CD4-positive, alpha-beta T cell treated with Interleukin-6 for 4 hours (primary cell): ENCODE measurements around the gene BIRC2.

Experiments used
- DNase-seq: peaks from one replicate; pipeline ENCODE4 v3.0.0-alpha.2; 2020; ENCODE audit warnings: mixed read lengths

BIRC2 gene

GRCh38 chr11:102375720-102376399 is 28.8 kb downstream of the BIRC2 start:
- DNase-seq = no peak

- no peak for DNase-seq
Measured at GRCh38 chr11:102377891-102378290, 30.9 kb downstream of the BIRC2 start.

- DNase-seq = no peak
Measured at GRCh38 chr11:102378818-102379217, 31.8 kb downstream of the BIRC2 start.

DNA sequence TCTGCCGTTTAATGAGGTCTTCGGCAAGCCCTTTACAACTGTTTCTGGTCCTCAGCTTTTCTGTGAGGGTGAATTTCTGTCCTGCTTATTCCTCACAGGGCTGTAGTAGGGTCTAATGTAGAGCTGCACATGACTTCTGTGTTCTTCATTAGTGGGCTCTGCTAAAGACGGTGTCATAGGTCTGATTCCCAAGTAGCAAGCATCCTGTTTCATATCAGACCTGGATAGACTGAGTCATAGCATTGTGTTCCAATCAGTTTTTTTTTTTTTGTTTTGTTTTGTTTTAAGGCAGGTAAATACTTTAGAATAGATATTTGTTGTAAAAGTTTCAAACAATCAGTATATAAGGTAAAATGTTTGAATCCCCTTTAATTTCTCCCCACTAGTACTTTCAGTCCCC is 35.4 kb downstream of the BIRC2 start:
- DNase-seq = no peak

DNA sequence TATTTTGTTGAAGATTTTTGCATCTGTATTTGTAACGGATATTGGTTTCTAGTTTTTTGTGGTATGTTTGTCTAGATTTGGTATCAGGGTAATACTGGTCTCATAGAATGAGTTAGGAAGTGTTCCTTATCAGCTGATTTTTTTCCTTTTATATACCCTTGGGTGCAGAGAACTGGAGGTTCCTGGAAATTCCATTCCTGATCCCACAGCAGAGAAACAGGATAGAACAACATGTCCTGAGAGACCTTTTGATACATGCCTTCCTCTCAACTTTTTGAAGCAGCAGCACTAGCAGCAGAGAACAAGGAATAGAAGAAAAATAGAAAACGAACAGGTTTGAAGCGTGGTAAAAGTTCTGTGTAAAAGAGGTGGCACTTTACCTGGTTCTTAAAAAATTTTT is 36.8 kb downstream of the BIRC2 start:
- DNase-seq = no peak

GRCh38 chr11:102384419-102385079 is 37.5 kb downstream of the BIRC2 start:
- no peak for DNase-seq

DNA sequence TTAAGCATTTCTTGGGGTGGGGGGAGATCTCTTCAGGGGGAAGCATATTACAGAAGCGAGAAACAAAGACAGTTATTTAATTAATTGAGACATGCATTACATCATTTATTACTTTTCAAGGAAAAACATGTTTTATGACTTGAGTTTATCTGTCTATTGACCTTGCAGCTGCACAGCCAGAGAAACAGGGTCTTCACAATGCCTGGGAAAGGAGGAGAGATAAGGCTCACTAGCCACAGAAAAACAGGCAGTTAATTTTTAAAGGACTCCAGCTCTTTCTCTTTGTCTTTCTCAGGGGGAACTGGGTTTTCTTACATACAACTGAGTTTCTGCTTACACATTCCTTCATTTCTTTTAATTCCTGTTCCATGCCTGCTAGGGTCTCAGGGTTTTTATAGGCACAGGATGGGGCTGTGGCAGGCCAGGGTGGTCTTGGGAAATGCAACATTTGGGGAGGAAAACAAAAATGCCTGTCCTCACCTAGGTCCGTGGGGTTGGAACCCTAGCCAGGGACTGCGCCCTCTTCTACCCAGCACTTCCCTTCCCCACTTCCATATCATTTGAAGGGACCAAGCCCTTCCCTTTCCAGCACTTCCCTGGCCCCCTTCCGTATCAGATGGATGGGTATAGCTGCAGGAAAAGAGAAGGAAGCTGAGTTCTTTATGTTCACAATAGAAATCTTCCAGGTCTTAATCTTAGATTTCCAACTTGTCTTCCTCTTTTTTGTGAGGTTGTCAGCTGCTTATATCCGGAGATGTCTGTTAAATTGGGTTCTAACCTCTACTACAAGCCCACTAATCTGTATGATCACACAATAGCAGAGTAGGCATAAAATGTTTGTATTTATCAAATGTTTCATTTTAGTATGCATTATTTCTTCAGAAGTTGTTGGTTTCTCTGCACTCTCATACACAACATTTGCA is 38.3 kb downstream of the BIRC2 start:
- no peak for DNase-seq

- DNase-seq = no peak
Measured at GRCh38 chr11:102386136-102386734, 39.2 kb downstream of the BIRC2 start.

GRCh38 chr11:102387043-102387781 is 40.2 kb downstream of the BIRC2 start:
- DNase-seq = no peak

- no peak for DNase-seq
Measured at GRCh38 chr11:102389253-102389652, 42.2 kb downstream of the BIRC2 start.

DNA sequence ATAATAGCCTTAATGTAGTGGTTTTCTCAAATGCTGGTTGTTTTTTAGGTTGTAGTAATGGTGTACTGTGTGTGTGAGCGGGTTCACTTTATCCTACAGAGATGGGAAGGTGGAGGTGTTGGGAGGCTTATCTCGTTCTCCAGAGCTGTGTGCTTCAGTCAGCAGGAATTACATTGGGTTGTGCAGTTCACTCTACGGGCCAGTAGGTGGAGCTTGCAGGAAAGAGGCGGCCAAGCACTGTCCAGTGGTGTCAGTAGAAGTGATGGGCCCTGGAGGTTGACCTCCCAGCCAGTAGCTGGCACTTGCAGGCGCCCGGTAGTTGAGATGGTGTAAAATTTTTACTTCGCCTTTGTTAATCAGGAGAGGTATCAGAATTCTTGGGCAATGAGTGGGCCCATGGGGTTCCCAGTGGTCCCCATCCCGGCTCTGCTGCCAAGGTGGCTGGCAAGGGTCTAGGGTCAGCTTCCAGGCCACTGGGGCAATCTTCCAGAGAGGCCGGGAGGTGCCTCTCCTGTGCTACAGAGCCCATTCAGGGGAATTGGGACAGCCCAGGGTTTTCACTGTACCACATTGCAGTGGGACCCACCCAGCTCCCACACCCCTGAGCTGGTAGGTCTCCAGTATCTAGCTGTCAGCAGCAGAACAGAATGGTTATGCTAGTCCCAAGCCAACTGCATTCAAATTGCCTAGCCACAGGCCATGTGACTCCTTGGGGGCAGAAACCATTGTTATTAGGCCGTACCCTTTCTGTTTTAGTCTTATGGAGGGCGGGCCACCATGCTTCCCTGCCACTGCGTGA is 43.9 kb downstream of the BIRC2 start:
- DNase-seq = peak; percentile 57

DNA sequence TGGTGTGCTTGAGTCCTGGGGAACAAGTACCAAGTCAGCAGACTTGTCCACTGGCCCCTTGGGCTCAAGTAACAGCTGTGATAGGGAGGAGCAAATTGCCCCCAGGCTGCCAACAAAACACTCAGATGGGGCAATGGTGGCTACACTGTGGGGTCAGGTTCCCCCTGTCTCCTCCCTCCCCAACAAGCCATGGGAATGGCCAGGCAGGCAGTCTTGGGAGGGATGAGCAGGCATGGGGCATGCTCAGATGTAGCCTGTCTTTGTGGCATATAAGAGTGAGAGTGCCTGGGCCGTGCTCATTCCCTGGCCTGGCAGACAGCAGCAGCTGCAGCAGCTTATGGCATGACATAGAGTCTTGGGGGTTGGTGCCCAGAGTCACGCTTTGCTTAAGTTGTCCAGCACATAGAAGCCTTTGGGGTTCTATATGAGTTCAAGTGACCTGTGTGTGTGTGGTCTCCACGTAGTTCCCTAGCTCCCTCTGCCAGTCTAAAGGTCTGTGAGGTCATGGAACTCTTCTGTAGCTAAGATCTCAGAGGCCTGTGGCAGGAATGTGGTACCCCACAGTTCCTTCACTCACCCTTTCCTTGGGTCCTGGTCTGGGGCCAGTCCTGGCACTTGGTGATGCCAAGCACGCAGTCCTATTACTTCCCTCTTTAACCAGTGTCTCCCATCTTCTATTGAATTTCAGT is 44.7 kb downstream of the BIRC2 start:
- DNase-seq = no peak

GRCh38 chr11:102393272-102393730 is 46.3 kb downstream of the BIRC2 start:
- peak; percentile 15 for DNase-seq

DNA sequence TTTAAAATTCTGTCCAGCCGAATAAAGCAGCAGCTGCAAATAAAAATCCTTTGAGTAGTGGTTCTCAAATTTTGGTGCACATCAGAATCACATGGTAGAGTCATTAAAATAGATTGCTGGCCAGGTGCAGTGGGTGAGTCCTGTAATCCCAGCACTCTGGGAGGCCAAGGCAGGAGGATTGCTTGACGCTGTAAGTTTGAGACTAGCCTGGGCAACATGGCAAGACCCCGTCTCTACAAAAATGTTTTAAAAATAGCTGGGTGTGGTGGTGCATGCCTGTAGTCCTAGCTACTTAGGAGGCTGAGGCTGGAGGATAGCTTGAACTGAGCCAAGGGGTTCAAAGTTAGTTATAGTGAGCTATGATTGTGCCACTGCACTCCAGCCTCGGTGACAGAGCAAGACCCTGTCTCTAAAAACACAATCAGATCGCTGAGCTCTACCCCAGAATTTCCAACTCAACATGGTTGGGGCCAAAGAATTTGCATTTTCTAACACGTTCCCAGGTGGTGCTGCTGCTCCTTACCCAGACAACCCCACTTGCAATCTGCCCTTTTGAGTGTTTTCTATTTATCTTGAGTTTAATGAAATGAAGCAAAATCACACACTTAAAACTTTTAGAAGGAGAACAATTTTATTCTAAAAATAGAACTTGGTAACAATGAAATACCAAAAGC is 48.8 kb downstream of the BIRC2 start:
- no peak for DNase-seq

DNA sequence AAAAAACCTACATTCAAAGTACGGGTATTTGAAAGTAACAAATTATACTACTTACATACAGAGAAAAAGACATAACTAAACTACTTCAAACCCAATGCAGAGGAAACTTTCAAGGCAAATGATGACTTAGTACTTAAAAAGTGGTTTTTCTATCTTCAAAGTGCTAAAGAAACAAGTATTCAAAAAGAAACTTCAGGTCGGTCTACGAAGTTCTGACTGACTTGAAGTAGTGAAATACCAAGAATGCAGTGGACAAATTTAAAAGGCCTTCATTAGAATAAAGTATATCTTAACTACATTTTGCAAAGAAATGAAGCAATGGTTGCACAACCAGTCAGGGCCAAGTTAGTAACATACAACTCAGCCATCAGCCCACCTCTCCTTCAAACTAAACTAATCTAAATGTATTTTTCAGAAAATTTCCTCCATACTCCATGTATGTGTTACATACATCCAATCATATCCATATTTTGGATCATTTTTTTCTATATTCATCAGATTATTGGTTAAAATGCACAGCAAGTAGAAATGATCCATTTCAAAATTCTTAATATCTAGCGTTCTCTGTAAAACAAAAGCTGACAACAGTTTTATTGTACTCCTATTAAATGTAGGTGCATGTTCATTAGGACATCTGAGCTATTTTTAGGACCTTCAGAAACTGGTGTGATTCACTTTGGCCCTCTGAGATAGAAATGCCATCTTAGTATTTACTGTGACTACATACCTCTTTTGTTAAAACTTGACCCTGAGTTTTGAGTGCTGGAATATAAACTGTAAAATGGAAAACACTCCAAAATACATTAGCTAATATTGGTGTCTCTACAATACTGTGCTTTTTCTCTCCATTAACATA is 49.9 kb downstream of the BIRC2 start:
- DNase-seq = no peak

- DNase-seq = no peak
Measured at GRCh38 chr11:102398297-102398696, 51.3 kb downstream of the BIRC2 start.

DNA sequence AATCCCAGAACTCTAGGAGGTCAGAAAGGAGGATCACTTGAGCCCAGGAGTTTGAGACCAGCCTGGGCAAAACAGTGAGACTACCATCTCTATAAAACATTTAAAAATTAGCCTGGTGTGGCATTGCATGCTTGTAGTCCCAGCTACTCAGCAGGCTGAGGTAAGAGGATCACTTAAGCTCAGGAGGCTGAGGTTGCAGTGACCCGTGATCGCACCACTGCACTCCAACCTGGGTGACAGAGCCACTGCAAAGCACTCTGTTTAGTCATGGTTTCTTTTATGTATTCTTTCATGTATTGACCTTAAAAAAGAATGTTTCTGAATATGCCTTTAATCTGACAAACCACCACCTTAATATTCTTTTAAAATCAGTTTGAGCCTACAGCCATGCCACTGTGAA is 52.2 kb downstream of the BIRC2 start:
- DNase-seq = peak; percentile 10

DNA sequence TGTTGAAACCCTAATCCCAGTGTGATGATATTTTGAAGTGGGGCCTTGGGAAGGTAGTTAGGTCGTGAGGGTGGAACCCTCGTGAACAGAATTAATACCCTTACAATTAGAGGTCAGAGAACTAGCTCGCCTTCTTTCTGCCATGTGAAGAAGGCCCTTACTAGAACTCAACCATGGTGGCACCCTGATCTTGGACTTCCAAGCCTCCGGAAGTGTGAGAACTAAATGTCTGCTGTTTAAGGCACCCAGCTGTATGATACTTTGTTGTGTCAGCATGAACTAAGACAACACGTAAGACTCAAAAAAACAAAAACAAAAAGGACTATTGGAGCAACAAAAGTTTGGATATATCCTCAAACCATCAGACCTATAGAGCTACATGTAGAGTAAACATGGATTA is 53.6 kb downstream of the BIRC2 start:
- DNase-seq = no peak

DNA sequence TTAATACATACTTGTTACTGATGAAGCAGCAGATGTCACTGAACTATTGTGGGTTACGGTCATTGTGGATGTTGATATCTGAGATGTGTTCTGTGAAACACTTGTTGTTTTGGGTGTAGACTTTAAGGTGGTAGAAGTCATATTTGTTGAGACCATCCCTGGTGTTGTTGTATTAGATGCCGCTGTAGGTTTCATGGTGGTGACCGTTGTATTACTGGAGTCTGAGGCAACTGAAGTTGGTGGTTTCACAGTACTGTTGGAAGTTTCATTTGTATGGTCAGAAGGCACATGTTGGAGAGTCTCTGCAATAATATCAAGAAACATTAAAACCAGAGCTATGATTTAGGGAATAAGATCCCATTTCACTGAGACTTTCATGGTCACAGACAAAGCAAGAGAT is 54.9 kb downstream of the BIRC2 start:
- DNase-seq = no peak
